Suprapubic skin (tissue), 3 donors: ENCODE results near the gene PLAC9.

Experiments
- EP300 ChIP-seq: sonication (generic); formaldehyde crosslinking; IDR thresholded peaks from one replicate; pipeline ENCODE4 v1.6.1; 2017; ENCODE audit warnings: antibody characterized with exemption
- TF ChIP-seq, protein P1 (sequence below), 2 donors: fragments of 200-600 bp in 1 of 2; fragments of 450-650 bp in 1 of 2; sonication (generic) in 1 of 2; IDR thresholded peaks; one replicate each; pipeline ENCODE4 v1.5.1; 2016 to 2019; ENCODE audit warnings: antibody characterized with exemption in 2 of 2, mild to moderate bottlenecking in 1 of 2, moderate library complexity in 1 of 2

DNA sequence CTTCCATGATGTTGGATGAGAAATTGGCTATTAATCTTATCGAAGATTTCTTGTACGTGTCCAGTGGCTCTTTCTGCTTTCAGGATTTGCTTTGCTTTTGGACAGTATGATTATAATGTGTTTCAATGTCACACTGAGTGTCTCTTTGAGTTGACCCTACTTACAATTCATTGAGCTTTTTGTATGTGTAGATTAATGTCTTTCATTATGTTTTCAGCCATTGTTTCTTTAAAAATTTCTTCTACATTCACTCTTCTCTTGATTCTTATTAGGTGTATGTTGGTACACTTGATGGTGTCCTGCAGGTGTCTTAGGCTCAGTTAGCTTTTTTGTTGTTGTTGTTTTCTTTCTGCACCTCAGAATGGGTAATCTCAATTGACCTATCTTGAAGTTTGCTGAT lies 16.6 kb downstream of the PLAC9 start:
- TF ChIP-seq, protein P1, sequence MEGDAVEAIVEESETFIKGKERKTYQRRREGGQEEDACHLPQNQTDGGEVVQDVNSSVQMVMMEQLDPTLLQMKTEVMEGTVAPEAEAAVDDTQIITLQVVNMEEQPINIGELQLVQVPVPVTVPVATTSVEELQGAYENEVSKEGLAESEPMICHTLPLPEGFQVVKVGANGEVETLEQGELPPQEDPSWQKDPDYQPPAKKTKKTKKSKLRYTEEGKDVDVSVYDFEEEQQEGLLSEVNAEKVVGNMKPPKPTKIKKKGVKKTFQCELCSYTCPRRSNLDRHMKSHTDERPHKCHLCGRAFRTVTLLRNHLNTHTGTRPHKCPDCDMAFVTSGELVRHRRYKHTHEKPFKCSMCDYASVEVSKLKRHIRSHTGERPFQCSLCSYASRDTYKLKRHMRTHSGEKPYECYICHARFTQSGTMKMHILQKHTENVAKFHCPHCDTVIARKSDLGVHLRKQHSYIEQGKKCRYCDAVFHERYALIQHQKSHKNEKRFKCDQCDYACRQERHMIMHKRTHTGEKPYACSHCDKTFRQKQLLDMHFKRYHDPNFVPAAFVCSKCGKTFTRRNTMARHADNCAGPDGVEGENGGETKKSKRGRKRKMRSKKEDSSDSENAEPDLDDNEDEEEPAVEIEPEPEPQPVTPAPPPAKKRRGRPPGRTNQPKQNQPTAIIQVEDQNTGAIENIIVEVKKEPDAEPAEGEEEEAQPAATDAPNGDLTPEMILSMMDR (IDR thresholded peaks at IDR 0.05), result no peak
- TF ChIP-seq EP300, result no peak
